WTC11 (cell line): ENCODE data around the gene PPP1R12B. TPM values are rescaled to one million over a fixed set of nuclear protein-coding genes. Genes with fewer than 3 reads are reported as not detected.
"Not testable (repeated sequence)": the region's sequence is repeated elsewhere in the genome, so short reads cannot be mapped to it uniquely, and the experiment has no call there.

Experiments used
- ATAC-seq: fragments of 200-7000 bp; cut with Tn5 transposase; 2 replicates; pipeline ENCODE4 v1.10.0; 2021; ENCODE audit warnings: mild to moderate bottlenecking, moderate library complexity
- CTCF ChIA-PET: fragments of 300-600 bp; sonication (Branson Sonifier 250); formaldehyde crosslinking; loops from one replicate; lab custom pipeline; 2021; ENCODE audit warnings: antibody characterized with exemption; lab: Charles Lee
- POLR2A ChIA-PET: fragments of 350-600 bp; sonication (Branson Sonifier 250); formaldehyde crosslinking; loops from one replicate; lab custom pipeline; 2021; ENCODE audit warnings: antibody characterized with exemption; lab: Charles Lee
- DNase-seq: peaks from one replicate; pipeline ENCODE4 v3.0.0; 2021; ENCODE audit warnings: low spot score
- H3K27ac Mint-ChIP-seq: 2 replicates; pipeline ENCODE4 v1.8.0; 2021; ENCODE audit warnings: mixed read lengths
- H3K27me3 Mint-ChIP-seq: 2 replicates; pipeline ENCODE4 v1.8.0; 2021; ENCODE audit warnings: low read depth, mild to moderate bottlenecking, moderate library complexity, mixed read lengths
- H3K36me3 Mint-ChIP-seq: 2 replicates; pipeline ENCODE4 v1.8.0; 2021; ENCODE audit warnings: mixed read lengths
- H3K4me1 Mint-ChIP-seq: 2 replicates; pipeline ENCODE4 v1.8.0; 2022; ENCODE audit warnings: mixed read lengths
- H3K4me3 Mint-ChIP-seq: 2 replicates; pipeline ENCODE4 v1.8.0; 2021; ENCODE audit warnings: mild to moderate bottlenecking, moderate library complexity, mixed read lengths
- H3K9me3 Mint-ChIP-seq: 2 replicates; pipeline ENCODE4 v1.8.0; 2021; ENCODE audit warnings: mixed read lengths
- AR ChIP-seq: fragments of 250-450 bp; sonication (Bioruptor Pico); IDR thresholded peaks from 2 replicates; pipeline ENCODE4 v1.9.0; 2021; ENCODE audit warnings: mild to moderate bottlenecking
- CDX4 ChIP-seq: fragments of 250-450 bp; sonication (Bioruptor Pico); IDR thresholded peaks from 2 replicates; pipeline ENCODE4 v1.9.0; 2021; ENCODE audit warnings: moderate library complexity, mild to moderate bottlenecking, inconsistent platforms, borderline replicate concordance
- E2F1 ChIP-seq: sonication (generic); formaldehyde crosslinking; IDR thresholded peaks from 2 replicates; pipeline ENCODE4 v1.8.0; 2022; ENCODE audit warnings: mild to moderate bottlenecking, missing genetic modification reagents
- E2F4 ChIP-seq: sonication (generic); formaldehyde crosslinking; IDR thresholded peaks from 2 replicates; pipeline ENCODE4 v1.8.1; 2022; ENCODE audit warnings: low read depth, mild to moderate bottlenecking, moderate library complexity, missing genetic modification reagents, borderline replicate concordance
- E2F5 ChIP-seq: sonication (generic); formaldehyde crosslinking; IDR thresholded peaks from 2 replicates; pipeline ENCODE4 v1.8.1; 2022; ENCODE audit warnings: mild to moderate bottlenecking, moderate library complexity, missing genetic modification reagents
- ERG ChIP-seq: fragments of 250-450 bp; sonication (Bioruptor Pico); IDR thresholded peaks from 2 replicates; pipeline ENCODE4 v1.8.0; 2021; ENCODE audit warnings: mild to moderate bottlenecking
- ESRRA ChIP-seq: sonication (generic); formaldehyde crosslinking; IDR thresholded peaks from 2 replicates; pipeline ENCODE4 v1.8.1; 2022; ENCODE audit warnings: mild to moderate bottlenecking, missing genetic modification reagents, borderline replicate concordance
- ETV6 ChIP-seq: sonication (generic); formaldehyde crosslinking; IDR thresholded peaks from 2 replicates; pipeline ENCODE4 v1.8.1; 2022; ENCODE audit warnings: mild to moderate bottlenecking, missing genetic modification reagents
- GABPB1 ChIP-seq: sonication (generic); formaldehyde crosslinking; IDR thresholded peaks from 2 replicates; pipeline ENCODE4 v1.8.1; 2023; ENCODE audit warnings: mild to moderate bottlenecking, missing genetic modification reagents
- JAZF1 ChIP-seq: fragments of 250-450 bp; sonication (Bioruptor Pico); IDR thresholded peaks from 2 replicates; pipeline ENCODE4 v1.9.0; 2021; ENCODE audit warnings: moderate library complexity, mild to moderate bottlenecking, inconsistent platforms
- PRDM15 ChIP-seq: sonication (generic); formaldehyde crosslinking; IDR thresholded peaks from 2 replicates; pipeline ENCODE4 v1.8.0; 2022; ENCODE audit warnings: missing genetic modification reagents
- PRRX2 ChIP-seq: fragments of 250-450 bp; sonication (Bioruptor Pico); IDR thresholded peaks from 2 replicates; pipeline ENCODE4 v1.8.0; 2021; ENCODE audit warnings: mild to moderate bottlenecking
- SMAD4 ChIP-seq: sonication (generic); formaldehyde crosslinking; IDR thresholded peaks from 2 replicates; pipeline ENCODE4 v1.8.0; 2022; ENCODE audit warnings: mild to moderate bottlenecking, missing genetic modification reagents
- TCF7 ChIP-seq: sonication (generic); formaldehyde crosslinking; IDR thresholded peaks from 2 replicates; pipeline ENCODE4 v1.8.0; 2022; ENCODE audit warnings: mild to moderate bottlenecking, low read depth, missing genetic modification reagents, moderate library complexity
- TP53 ChIP-seq: sonication (generic); formaldehyde crosslinking; IDR thresholded peaks from 2 replicates; pipeline ENCODE4 v1.8.1; 2023; ENCODE audit warnings: mild to moderate bottlenecking, missing genetic modification reagents
- ZBTB21 ChIP-seq: sonication (generic); formaldehyde crosslinking; IDR thresholded peaks from 2 replicates; pipeline ENCODE4 v1.8.1; 2023; ENCODE audit warnings: mild to moderate bottlenecking, missing genetic modification reagents, borderline replicate concordance
- ZNF416 ChIP-seq: fragments of 250-450 bp; sonication (Bioruptor Pico); IDR thresholded peaks from 2 replicates; pipeline ENCODE4 v1.9.0; 2021; ENCODE audit warnings: mild to moderate bottlenecking, inconsistent platforms
- ZNF512 ChIP-seq: sonication (generic); formaldehyde crosslinking; IDR thresholded peaks from 2 replicates; pipeline ENCODE4 v1.8.1; 2022; ENCODE audit warnings: missing genetic modification reagents, borderline replicate concordance
- ZSCAN18 ChIP-seq: fragments of 250-450 bp; sonication (Bioruptor Pico); IDR thresholded peaks from 2 replicates; pipeline ENCODE4 v2.1.2; 2022; ENCODE audit warnings: mild to moderate bottlenecking, moderate library complexity
- total RNA-seq: library from RNA; stranded (reverse); gene quantifications from 3 replicates; pipeline ENCODE4 v1.2.3, GENCODE V29; 2021

The PPP1R12B gene
- total RNA-seq, 1 experiment from 2014 or later, result 19.2 TPM

GRCh38 chr1:202411422-202411821 is 62.9 kb downstream of the PPP1R12B start (continued):
- TF ChIP-seq E2F1, result no peak
- TF ChIP-seq ERG (CRISPR knock-in tag), result no peak
- TF ChIP-seq ZBTB21 (CRISPR knock-in tag), result no peak
- no peak for TF ChIP-seq E2F4 (CRISPR knock-in tag)
- no peak for TF ChIP-seq ZNF512
- no peak for TF ChIP-seq ETV6 (CRISPR knock-in tag)
- no peak for TF ChIP-seq TP53 (CRISPR knock-in tag)
- TF ChIP-seq SMAD4, result no peak
- no peak for TF ChIP-seq GABPB1
- no peak for TF ChIP-seq AR (CRISPR knock-in tag)
- TF ChIP-seq CDX4, result no peak
- no peak for TF ChIP-seq ZNF416 (CRISPR knock-in tag)
- TF ChIP-seq TCF7 (CRISPR knock-in tag), result no peak

- H3K9me3 Mint-ChIP-seq, H3K27me3 Mint-ChIP-seq, H3K36me3 Mint-ChIP-seq, ATAC-seq, H3K4me3 Mint-ChIP-seq, CTCF ChIA-PET, DNase-seq, POLR2A ChIA-PET: not testable (repeated sequence)
- peaks cover 34% of the 10 kb centered on the region for H3K4me1 Mint-ChIP-seq
- 0 out of 2 replicates have a peak overlapping the region, but pooled peaks have one; percentile 92 for H3K27ac Mint-ChIP-seq
Observed at GRCh38 chr1:202412421-202412820, 63.9 kb downstream of the PPP1R12B start.

GRCh38 chr1:202416641-202417040 is 68.1 kb downstream of the PPP1R12B start:
- Mint-ChIP-seq H3K9me3 (no peaks in the 10 kb centered on the region), H3K36me3 (no peaks in the 10 kb centered on the region), H3K27me3 (no peaks in the 10 kb centered on the region), H3K4me3 (no peak overlapping the region), H3K27ac (no peak overlapping the region; the same call in 1 of the 2 replicates), H3K4me1 (peaks cover 44% of the 10 kb centered on the region)
- CTCF ChIA-PET, result no interaction called here
- ATAC-seq (no peak), DNase-seq (no peak)
- POLR2A ChIA-PET, result no interaction called here
- TF ChIP-seq PRRX2 (CRISPR knock-in tag) (no peak), ZSCAN18 (CRISPR knock-in tag) (no peak), E2F5 (CRISPR knock-in tag) (no peak), ZBTB21 (CRISPR knock-in tag) (no peak), JAZF1 (no peak), ESRRA (CRISPR knock-in tag) (no peak), PRDM15 (CRISPR knock-in tag) (no peak)
